ENCODE data around the gene GLS2.
"Not testable (repeated sequence)": the region's sequence is repeated elsewhere in the genome, so short reads cannot be mapped to it uniquely, and the experiment has no call there.

The GLS2 gene

DNA sequence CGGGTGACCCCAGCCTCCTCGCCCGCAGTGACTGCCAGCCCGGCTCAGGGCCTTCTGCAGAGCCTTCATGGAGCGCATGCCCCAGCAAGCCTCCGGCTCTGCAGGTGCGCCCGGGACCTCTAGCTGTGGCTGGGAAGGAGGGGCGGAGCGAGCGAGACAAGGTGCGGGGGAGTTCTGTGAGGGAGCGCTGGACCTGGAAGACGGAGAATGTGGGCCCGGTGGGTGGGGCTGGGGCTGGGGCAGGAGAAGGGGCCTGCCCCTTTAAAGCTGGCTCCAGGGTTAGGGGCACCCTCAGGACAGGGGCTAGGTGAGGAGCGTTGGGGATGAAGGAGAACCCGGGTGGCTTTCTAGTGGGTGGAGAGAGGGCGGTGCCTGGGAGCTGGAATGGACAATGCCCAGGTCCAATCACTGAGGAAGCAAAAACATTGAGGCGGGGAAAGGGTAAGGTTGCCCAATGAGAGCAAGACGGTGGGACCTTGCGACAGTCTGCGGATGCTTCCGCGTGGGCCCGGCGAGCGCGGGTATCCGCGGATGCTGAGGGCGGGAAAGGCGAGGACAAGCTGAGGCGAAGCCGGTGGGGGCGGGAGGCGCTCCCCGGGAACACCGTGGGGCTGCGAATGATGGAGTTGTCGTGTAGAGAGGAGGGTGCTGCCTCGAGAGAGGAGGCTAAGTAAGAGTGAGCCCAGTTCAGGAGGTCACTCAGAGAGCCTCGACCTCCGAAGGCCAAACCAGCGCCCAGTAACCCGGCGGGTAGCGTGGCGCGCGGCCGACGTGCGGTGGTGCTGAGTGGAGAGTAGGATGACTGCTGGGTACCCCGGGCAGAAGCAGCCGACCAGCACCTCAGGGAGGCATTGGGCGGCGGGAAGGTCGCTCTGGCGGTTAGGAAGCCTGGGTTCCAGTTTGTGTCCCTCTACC is at the start of gene GLS2:
Gene GLS2, minus strand, starts transcription at position 121 of the 915 bp plus-strand sequence. Its CDS starts 43 bp downstream, at position 78.
- DNase-seq, result peak; percentile 89

DNA sequence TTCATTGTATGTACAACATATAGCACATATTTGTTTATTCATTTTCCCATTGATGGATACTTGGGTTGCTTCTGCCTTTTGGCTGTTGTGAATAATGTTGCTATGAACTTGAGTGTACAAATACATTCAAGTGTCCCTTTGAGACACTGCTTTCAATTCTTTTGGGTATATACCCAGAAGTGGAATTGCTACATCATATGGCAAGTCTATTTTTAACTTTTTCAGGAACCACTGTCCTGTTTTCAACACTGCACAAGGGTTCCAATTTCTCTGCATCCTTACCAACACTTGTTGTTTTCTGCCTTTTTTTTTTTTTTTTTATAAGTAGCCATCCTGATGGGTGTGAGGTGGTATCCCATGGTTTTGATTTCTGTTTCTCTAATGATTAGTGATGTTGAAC is 49.6 kb upstream of the GLS2 start:
- DNase-seq, result no peak

DNA sequence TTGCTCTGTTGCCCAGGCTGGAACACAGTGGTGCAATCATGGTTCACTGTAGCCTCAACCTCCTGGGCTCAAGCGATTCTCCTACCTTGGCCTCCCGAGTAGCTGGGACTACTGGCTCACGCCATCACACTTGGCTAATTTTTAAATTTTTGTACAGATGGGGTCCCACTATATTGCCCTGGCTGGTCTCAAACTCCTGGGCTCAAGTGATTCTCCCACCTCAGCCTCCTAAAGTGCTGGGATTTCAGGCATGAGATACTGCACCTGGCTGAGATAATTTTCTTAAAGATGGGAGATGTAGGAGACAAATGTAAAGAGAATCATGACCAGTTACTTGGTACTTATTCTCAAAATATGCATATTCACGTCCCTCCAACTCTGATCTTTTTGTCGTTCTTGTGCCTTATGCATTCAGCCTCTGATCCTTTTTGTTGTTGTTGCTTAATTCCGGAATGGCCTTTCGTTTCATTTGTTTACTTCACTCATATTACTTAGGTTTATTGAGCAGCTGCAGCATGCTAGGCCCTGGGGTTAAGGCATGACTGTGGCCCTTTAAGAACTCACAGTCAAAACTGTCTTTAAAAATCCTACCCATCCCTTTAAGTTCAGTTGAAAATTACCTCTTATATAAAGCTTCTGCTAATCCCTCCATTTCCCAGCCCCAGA is 42.6 kb upstream of the GLS2 start:
- DNase-seq, result no peak

DNA sequence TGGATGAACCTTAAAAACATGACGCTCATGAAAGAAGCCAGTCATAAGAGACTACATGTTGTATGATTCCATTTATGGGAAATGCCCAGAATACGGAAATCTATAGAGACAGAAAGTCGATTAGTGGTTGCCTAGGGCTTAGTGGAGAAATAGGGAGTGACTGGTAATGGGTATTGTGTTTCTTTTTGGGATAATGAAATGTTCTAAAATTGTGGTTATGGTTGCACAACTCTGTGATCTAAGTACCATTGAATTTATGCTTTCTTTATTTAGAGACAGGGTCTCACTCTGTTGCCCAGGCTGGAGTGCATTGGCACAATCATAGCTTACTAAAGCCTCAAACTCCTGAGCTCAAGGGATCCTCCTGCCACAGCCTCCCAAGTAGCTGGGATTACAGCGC is 41.7 kb upstream of the GLS2 start:
- no peak for DNase-seq

DNA sequence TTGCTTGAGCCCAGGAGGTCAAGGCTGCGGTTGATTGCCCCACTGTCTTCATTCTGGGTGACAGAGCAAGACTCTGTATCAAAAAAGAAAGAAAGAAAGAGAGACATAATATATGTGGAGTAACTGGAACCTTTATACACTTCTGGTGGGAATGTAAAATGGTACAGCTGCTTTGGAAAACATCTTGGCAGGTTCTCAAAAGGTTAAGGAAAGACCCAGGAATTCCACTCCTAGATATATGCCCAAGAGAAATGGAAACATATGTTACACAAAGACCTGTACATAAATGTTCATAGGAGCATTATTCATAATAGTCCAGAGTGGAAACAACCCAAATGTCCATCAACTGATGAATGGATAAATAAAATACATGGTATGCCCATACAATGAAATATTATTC is 40.9 kb upstream of the GLS2 start:
- DNase-seq, result no peak

DNA sequence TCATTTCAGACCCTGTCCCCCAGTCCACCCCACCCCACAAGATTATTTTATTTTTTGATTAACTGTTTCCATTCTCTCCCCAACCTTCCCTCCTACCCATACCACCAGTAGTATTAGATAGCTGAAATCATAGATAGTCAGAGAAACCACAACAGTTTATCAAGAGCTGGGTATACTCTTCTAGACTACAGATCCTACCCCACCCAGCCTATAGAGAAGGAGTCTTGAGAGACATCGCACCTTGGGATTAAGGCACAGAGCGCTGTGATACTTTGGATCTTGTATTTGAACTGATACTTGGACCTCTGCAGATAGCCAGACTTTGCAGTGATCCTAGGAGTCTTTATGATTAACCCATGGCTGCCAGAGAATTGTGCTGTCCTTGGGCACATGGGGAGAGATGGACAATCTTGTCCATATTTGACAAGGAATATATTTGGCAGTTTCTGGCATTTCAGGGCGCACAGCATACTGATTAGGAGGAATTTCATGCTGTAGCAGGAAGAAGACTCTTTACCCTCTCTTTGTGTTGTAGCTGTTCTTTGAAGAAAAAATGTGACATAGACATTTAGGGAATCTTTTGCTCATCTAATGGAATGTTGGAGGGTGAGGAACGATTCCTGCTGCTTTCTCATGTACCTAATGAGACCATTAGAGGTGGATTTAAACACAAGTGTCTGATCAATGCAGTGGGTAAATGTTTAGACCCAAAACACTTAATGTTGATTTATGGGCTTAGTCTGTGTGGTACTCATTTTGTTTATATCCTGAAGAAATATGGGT is 34.6 kb upstream of the GLS2 start:
- DNase-seq, result no peak

DNA sequence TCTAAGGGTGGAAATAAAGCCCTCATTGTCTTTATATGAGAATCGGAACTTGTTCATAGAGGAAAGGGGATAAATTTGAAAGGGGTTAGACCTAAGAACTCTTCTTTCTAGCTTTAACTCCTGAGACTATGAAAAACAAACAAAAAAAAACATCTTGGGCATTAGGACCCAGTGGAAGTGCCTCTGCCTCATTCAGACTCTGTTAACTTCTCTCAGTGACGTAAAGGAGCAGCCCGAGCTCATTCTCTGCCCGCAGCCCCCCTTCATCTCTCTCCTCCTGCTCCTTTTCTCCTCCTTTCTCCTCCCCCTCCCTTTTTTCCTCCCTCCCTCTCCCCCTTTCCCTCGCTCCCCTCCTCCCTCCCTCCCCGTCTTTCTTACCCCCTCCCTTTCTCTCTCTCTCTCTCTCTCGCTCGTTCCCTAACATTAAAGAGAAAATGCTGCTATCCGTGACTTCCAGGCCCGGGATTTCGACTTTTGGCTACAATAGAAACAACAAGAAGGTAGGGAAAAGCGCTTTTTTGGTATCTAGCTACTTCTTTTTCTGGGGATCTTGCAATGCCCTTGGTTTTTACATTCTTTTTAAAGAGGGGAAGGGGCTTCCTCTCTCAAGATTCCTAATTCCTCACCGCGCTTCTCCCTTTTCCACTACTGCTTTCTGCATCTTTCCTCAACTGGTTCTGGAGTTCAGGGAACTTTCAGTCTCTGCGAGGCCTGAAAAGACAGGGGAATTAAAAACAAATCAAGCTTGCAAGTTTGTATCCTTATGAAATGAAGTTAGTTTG is 33.8 kb upstream of the GLS2 start, which contains the start of gene RBMS2:
Gene RBMS2, plus strand, starts transcription at position 231 of the 782 bp plus-strand sequence. Its CDS starts 204 bp downstream, at position 435.
- peak; percentile 50 for DNase-seq

DNA sequence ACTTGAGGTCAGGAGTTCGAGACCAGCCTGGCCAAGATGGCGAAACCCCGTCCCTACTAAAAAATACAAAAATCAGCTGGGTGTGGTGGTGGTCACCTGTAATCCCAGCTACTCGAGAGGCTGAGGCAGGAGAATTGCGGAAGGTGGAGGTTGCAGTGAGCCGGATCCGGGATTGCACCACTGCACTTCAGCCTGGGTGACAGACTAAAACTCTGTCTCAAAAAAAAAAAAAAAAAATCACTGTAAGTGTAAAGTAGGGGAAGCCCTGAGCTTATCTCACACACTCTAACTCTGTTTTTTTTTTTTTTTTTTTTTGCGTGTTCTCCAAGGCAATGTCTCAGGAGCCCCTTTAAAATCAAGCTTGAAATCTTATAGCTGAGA is 33.2 kb upstream of the GLS2 start:
- DNase-seq, result no peak

DNA sequence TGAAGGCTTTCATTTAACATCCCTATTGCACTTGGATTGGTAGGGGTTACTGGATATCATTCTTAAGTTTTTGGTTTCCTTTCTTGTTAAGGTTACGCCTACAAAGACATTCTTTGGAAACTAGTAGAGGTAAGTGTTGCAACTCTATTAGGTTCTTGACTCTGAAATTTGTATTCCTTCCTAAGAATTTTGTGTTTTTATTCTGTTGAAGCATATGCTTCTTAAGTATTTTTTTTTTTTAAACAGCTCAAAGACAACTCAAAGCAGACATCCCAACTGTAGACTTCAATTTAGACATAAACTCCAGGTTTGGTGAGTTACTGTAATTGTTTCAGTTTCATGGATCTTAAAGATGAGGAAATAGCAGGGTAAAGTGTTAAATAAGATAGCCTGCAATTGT is 32.5 kb upstream of the GLS2 start:
- no peak for DNase-seq

DNA sequence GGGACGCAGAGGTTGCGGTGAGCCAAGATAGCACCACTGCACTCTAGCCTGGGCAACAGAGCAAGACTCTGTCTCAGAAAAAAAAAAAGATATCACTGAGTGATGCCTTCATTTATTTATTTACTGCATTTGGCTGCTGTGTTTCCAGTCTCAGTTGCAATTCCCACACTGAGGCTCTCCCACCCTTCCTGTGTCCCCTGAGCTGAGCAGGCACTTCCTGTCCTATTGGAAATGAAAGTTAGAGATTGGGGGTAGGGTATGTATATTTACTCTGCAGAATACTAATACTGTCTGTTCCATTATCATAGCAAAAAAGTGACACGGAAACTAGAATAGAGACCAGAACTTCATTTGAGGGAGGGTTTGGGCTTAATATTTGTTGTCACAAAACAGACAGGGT is 32.1 kb upstream of the GLS2 start:
- no peak for DNase-seq

DNA sequence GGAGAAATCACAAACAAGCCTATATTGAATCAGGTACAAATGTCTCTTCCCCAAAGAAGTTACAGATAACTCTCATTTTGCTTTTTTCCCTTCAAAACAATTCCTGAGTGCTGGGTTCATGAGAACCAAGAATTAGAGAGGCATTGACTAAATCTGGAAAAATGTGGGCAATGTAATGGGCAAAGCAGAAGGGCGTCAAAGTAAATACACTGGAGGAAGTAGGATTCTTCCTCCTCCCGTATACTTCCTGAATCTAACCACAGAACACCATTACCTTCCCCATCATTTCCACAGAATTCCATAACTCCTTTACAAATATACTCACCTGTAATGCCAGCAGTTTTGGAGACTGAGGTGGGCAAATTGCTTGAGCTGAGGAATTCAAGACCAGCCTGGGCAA is 30.6 kb upstream of the GLS2 start:
- DNase-seq, result no peak

DNA sequence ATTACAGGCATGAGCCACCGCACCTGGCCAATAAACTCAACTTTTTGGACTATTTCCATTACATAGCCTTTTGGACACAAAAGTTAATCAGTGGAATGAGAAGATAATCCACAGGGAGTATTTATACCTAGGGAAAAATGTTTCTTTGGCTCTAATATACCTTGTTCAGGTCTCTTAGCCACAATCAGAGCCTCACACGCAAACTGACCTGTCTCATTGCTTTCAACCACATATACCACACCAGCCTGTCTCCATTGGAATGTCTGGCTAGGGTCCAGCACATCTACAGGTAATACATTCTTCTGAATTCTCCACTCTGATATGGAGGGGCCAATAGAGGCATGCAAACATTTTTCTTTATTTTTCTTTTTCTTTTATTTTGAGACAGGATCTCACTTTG is 29.9 kb upstream of the GLS2 start:
- no peak for DNase-seq

DNA sequence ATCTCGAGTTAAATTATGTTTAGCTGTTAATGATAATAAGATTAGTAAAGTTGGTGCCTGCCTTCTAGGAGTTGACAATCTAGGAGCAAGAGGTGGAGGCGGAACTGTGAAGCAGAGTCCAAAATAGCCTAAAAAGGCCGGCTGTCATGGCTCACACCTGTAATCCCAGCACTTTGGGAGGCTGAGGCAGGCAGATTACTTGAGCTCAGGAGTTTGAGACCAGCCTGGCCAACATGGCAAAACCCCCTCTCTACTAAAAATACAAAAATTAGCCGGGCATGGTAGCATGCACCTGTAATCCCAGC is 26.0 kb upstream of the GLS2 start:
- not testable (repeated sequence) for DNase-seq

DNA sequence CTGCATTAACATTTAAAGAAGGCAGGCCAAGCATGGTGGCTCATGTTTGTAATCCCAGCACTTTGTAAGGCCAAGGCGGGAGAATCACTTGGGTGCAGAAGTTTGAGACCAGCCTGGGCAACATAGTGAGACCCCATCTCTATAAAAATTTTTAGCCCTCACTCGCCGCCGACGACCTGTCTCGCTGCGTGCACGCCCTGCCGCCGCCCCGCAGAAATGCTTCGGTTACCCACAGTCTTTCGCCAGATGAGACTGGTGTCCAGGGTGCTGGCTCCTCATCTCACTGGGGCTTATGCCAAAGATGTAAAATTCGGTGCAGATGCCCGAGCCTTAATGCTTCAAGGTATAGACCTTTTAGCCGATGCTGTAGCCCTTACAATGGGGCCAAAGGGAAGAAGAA is 22.8 kb upstream of the GLS2 start:
- no peak for DNase-seq

DNA sequence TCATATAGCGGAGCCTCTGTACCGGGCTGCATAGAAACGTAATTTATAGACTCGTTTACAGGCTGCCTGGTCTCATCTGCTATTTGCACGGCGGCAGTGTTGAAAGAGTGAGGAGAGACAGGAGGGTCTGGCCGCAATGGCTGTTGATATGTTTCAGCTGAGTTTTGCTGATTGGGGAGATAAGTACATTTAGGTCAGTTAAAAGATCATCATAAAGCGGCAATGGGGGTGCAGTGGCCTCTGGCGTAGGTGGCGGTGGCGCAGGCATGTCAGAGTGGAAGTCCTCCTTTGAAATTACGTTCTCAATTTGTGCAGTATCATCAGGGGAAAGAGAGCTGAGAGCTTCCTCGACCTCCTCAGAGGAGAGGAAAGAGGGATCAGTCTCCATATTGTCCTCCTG is 11.9 kb upstream of the GLS2 start:
- not testable (repeated sequence) for DNase-seq

DNA sequence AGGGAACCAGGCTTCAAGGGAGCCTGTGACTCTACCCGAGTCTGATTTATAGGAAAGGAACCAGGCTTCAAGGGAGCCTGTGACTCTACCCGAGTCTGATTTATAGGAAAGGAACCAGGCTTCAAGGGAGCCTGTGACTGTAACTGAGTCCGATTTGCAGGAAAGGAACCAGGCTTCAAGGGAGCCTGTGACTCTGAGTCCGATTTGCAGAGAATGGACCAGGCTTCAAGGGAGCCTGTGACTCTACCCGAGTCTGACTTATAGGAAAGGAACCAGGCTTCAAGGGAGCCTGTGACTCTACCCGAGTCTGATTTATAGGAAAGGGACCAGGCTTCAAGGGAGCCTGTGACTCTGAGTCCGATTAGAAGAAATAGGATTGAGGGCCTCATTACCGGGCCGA is 11.5 kb upstream of the GLS2 start:
- DNase-seq, result not testable (repeated sequence)

DNA sequence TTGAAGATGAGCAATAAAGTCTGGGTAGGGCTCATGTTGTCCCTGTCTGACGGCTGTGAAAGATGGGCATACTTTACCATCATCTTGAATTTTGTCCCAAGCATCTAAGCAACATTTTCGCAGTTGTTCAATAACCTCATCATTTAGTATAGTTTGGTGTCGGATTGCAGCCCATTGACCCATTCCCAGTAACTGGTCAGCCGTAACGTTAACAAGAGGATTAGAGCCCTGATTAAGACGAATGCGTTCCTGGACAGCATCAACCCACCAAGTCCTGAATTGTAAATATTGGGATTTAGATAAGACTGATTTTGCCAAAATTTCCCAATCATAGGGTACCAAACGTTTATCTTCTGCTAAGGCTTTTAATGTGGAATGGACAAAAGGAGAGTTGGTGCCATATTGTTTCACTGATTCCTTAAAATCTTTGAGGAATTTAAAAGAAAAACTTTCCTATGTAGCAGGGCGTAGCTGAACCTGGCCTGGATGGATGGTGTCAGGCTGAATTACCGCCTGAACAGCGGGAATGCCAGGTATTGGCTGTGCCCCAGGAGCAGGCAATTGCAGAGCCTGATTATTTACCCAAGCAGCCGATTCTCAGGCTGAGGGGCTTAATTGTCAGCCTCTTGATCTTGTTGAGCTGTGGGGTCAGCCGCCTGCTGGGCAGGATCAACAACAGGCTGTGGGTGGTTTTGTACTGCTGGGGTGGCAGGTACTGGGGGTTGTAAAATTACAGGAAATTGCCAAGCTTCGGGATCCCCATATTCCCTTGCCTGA is 10.4 kb upstream of the GLS2 start:
- DNase-seq, result not testable (repeated sequence)

DNA sequence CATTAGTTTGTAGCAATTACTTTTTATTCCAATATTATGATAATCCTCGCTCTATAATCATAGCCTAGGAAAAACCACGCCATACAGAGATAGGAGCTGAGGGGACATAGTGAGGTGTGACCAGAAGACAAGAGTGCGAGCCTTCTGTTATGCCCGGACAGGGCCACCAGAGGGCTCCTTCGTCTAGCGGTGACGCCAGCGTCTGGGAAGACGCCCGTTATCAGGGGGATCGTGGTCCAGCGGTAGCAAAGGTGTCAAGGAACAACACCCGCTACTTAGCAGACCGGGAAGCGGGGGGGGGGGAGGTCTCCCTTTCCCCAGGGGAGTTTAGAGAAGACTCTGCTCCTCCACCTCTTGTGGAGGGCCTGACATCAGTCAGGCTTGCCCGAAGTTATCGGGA is 8.7 kb upstream of the GLS2 start:
- DNase-seq, result not testable (repeated sequence)

DNA sequence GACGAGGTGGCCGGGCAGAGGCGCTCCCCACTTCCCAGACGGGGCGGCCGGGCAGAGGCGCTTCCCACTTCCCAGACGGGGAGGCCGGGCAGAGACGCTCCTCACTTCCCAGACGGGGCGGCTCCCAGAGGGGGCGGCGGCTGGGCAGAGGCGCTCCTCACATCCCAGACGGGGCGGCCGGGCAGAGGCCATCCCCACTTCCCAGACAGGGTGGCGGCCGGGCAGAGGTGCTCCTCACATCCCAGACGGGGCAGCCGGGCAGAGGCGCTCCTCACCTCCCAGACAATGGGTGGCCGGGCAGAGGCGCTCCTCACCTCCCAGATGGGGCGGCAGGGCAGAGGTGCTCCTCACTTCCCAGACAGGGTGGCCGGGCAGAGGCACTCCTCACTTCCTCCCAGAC is 6.5 kb upstream of the GLS2 start:
- not testable (repeated sequence) for DNase-seq

DNA sequence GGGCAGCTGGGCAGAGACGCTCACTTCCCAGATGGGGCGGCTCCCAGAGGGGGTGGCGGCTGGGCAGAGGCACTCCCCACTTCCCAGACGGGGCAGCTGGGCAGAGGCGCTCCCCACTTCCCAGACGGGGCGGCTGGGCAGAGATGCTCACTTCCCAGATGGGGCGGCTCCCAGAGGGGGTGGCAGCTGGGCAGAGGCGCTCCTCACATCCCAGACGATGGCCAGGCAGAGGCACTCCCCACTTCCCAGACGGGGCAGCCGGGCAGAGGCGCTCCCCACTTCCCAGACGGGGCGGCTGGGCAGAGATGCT is 6.1 kb upstream of the GLS2 start:
- not testable (repeated sequence) for DNase-seq

DNA sequence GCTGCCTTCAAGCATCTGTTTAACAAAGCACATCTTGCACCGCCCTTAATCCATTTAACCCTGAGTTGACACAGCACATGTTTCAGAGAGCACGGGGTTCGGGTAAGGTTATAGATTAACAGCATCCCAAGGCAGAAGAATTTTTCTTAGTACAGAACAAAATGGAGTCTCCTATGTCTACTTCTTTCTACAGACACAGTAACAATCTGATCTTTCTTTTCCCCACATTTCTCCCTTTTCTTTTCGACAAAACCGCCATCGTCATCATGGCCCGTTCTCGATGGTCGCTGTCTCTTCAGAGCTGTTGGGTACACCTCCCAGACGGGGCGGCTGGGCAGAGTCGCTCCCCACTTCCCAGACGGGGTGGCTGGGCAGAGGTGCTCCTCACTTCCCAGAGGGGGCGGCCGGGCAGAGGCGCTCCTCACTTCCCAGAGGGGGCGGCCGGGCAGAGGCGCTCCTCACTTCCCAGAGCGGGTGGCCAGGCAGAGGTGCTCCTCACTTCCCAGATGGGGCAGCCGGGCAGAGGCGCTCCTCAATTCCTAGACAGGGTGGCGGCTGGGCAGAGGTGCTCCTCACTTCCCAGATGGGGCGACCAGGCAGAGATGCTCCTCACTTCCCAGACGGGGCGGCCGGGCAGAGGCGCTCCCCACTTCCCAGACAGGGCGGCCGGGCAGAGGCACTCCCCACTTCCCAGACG is 5.6 kb upstream of the GLS2 start:
- DNase-seq, result not testable (repeated sequence)

DNA sequence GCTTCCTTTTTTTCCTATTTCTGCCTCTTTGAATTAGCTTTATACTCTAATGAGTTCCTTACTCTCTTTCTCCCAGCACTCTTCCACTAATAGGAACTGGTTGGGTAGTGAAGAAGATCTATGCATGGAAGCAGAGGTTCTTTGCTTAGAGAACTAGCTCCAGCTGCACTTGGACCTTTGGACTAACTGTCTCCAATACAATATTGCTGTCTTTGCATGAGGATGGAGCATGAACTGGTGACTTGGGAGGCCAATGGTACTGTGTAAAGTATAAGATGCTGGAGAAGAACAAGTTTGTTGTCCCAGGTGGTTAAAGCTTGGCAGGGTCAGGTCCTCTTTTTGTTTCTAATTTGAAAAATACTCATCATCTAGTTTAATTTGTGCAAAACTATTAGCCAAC is 2.4 kb upstream of the GLS2 start:
- no peak for DNase-seq
